Germinal center (tissue), 1 donor: ENCODE results near the gene PPP4R3A.
"Not testable (repeated sequence)": the region's sequence is repeated elsewhere in the genome, so short reads cannot be mapped to it uniquely, and the experiment has no call there.

Experiments
- DNase-seq: peaks from one replicate; pipeline ENCODE4 v3.0.0; 2012; ENCODE audit warnings: mixed read lengths, low spot score

PPP4R3A gene

GRCh38 chr14:91438845-91439244 lies 71.3 kb downstream of the PPP4R3A start:
- no peak for DNase-seq

- not testable (repeated sequence) for DNase-seq
Measured at GRCh38 chr14:91436266-91436665, 73.8 kb downstream of the PPP4R3A start.

GRCh38 chr14:91429385-91429784 lies 80.7 kb downstream of the PPP4R3A start:
- DNase-seq, result no peak

DNA sequence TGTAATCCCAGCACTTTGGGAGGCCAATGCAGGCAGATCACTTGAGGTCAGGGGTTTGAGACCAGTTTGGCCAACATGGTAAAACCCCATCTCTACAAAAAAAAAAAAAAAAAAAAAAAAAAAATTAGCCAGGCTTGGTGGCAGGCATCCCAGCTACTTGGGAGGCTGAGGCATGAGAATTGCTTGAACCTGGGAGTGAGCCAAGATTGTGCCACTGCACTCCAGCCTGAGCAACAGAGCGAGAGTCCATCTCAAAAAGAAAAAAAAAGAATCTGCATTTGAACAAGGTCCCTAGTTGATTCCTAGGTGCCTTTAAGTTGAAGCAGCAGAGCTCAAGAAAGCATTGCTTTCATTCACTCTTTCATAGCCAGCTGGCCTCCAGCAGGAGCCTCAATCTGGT lies 81.2 kb downstream of the PPP4R3A start:
- not testable (repeated sequence) for DNase-seq

DNA sequence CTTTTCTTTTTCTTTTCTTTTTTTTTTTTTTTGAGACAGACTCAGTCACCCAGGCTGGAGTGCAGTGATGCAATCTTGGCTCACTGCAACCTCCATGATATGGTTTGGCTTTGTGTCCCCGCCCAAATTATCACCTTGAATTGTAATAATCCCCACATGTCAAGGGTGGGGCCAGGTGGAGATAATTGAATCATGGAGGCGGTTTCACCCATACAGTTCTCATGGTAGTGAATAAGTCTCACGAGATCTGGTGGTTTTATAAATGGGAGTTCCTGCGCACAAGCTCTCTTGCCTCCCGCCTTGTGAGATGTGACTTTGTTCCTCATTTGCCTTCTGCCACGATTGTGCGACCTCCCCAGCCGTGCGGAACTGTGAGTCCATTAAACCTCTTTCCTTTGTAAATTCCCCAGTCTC lies 84.6 kb downstream of the PPP4R3A start:
- not testable (repeated sequence) for DNase-seq

GRCh38 chr14:91424813-91425530 lies 85.1 kb downstream of the PPP4R3A start:
- DNase-seq, result no peak

DNA sequence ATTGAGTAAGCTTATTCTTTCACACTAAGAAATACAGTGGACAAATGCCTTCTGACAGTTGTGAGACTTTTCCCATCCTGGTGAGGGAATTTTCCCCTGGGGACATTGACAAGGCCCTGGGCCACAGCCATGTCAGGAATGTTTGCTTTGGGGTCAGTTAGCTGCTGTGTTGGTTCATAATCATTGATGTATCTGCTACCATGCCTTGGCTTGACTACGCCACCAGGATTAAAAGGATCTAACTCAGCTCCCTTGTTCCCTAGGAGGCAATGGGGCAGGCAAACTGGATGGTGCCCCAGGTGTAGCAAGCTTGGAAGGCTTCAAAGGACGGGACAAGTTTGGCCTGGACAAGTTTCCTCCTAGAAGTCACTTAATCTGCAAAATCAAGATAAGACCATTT lies 89.4 kb downstream of the PPP4R3A start:
- DNase-seq, result no peak

GRCh38 chr14:91419451-91419850 lies 90.7 kb downstream of the PPP4R3A start:
- DNase-seq, result no peak

- no peak for DNase-seq
Measured at GRCh38 chr14:91419044-91419397, 91.1 kb downstream of the PPP4R3A start.

DNA sequence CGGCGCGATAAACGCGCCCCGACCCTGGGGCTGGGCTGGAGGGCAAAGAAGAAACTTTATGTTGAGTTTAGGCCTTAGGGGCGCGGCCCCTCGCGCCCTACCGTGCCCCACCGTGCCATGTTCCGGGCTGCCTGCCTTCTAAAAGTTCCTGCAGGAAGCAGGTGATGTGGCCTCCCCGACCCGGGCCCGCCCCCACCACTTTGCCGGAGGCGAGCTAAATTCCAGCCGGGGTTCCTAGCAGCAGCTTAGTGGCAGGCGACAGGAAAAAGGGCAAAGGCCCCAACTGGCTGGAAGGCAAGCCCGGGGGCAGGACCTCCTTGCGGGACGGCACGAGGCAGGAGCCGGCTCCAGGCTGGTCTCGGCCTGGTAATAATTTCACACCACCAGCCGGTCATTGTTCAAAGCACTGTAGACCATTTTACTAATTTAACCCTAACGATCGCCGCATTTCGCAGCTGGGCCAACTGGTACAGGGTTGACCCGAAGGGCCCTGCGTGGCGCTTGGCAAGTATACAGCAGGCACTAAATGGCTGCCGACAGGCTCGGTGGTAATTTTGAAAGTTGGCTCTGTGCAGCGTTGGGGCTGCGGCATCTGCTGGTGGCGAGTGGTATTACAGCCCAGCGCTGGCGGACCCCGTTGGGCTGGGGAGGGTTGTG lies 91.6 kb downstream of the PPP4R3A start:
- DNase-seq, result peak; percentile 65

DNA sequence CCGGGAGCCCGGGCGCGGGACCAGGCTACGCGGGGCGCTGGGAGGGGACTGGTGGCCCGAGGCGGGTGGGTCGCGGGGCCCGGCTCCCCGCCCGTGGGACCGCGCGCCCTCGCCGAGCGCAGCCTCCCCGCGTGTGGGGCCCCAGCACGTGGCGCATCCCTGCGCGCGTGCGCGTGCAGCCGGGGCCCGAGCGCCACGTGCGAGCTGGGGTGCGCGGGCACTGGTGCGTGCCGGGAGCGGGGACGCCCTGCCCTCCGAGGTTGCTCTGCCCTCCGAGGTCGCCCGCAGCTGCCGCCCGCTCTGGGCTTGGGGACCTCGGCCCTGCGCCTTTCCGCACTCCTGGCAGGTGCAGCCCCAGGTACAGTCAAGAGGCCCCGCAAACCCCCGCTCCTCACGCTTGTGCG lies 92.1 kb downstream of the PPP4R3A start:
- peak; percentile 74 for DNase-seq

GRCh38 chr14:91417120-91417982 lies 92.8 kb downstream of the PPP4R3A start, which contains the start of gene CCDC88C:
Gene CCDC88C, minus strand, starts transcription at chr14:91417820. Its CDS starts 130 bp downstream, at chr14:91417690.
- peak; percentile 81 for DNase-seq

DNA sequence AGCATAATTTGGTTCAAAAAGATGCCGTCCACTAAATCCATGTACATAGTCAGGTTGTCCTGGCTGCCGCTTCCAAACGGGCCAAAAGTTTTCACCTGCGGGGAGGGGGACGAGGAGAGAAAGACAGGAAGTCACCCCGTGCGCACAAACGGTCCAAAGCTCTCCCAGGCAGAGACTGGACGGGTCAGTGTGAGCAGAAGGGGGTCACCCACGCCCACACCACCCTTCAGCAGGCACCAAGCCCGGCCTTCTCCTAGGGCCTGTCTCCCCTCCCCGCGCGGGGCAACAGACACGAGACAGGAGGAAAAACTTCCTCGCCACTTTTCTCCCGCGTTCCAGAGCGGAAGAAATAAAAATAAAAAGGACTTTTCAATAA lies 93.4 kb downstream of the PPP4R3A start:
- peak; percentile 22 for DNase-seq

DNA sequence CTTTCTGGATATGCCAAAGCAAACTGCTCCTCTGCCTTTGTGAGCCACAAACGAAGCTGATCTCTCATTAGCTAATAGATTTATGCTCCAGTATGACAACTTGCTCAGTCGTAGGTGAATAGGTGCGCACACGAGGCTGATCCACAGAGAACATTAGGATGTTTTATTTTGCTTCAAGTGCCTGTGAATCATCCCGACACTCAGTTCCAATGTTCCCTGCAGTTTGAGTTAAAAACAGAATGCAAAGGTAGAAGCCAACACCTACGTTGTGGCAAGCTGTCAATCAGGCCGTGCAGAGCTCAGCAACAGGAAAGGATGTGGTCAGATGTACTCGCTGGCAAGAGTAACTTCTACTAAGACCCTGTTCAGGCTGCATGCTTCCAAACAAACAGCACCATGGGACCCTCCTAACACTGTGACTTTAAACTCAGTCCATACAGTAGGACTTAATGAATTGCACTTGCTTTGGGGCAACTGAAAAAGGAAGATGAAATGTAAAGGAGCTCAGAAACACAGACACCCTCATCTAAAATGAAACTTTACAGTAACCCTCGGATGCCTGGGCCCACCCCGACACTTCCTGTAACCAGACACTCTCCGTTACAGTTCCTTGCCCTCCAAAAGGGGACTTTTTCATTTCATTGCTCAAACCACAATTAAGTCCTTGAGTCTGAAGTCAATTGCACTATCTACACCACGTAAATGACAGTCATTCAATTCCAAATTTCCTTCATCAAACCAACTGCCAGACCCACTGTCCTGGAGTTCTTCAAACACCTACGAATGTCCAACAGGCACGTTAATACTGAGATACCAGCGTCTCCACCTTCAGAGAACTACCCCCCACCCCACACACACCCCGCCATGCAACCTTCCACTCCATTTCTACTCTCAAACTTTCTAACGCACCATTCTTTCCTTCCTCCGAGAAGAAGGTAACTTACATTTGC lies 94.0 kb downstream of the PPP4R3A start:
- peak; percentile 72 for DNase-seq

- DNase-seq, result peak; percentile 1
Measured at GRCh38 chr14:91414475-91414833, 95.7 kb downstream of the PPP4R3A start.

DNA sequence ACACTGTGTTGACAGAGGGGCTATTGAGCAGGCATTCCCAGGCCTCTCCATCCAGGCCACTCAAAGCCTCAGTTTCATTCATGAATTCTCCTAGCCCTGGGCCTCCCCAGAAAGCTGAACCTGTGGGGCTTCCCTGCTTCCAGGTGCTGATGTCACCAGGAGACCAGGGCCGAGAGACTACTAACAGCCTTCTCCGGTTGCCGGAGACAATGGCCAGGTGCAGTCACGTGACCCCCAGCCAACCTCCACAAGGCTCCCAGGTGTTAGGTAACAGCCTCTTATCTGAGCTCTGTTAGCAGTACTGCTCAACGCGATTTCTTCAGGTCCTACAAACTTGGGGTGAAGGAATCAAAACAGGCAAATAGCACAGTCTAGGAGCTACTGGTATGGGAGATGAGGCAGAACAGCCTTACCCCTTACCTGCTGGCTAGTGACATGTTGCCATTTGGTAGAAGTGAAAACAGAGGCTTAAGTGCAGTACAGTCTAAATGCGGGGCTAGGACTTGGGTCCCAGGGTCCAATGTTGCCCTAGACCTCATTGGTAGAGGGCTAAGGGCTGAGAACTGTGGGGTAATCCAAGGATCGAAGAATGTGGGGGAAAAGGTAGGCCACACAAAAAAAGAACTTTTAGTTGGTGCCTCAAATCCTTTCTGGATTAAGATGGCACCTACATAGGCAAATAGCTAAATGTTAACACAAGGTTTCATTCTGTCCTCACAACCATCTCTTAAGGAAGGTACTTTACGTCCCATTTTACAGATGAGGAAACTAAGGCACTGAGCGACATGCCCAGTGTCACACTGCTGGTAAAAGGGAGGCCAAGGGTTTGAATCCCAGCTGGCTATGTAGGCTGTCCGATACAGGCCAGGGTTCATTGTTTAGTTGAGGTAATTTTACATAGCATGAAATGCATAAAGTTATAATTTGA lies 96.3 kb downstream of the PPP4R3A start:
- DNase-seq, result peak; percentile 0

DNA sequence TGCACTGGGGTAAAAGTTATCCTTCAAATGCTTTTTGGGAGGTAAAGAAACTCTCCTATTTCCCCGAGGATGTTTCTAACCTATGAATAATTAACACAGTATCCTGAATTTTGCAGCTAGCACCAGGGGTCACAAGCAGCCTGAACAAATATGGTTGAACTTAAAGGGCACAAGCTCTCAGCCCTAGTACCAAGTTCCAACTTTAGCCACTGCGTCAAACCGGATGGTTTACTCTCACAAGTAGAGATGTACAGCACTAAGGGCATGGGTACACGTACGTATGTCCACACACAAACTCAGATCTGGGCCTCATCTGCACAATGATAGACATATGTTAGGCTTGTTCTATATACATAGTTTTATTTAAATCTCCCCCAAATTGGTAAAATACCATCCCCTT lies 97.2 kb downstream of the PPP4R3A start:
- DNase-seq, result no peak

DNA sequence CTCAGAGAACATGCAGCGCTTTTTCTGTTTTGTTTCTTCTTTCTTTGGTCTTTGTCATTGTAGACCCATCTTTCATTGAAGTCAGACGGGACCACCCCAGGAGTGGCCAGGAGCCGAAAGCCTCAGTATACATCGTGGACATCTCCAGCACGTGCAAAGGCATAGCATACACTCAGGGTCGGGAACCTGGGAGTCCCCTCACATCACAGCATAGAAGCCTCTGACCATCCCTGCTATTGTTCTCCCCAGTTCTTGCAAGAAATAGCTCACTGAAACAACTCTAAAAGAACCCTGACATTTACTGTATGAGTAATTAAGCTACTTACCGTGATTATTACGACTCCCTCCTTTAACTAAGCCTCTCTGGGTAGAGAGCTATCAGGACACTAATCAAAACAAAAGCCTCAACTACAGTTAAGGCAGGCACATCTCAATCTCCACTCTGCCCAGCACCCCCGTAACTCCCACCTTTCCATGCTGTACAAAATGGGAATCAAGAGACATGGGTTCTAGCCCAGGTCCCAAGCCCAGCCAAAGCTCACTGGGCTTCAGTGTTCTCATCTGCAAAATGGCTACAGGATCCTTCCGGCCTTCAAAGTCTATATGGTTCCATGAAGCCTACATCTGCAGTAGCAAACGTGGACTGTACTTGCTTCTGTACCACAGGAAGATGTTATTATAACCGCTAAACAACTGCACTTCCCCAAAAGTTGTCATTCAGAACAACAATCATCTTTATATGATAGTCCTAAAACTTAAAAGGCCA lies 99.2 kb downstream of the PPP4R3A start:
- peak; percentile 43 for DNase-seq

GRCh38 chr14:91409928-91410718 lies 100.0 kb downstream of the PPP4R3A start:
- no peak for DNase-seq
